Endothelial cell (in vitro differentiated cells): Measurements from ENCODE around the gene MYBBP1A. TPM values are rescaled to one million over a fixed set of nuclear protein-coding genes. Genes with fewer than 3 reads are reported as not detected.

Experiments used
- DNase-seq: peaks from one replicate; pipeline ENCODE4 v3.0.0; 2021; ENCODE audit warnings: low spot score
- H3K27ac Mint-ChIP-seq: one replicate; pipeline ENCODE4 v1.8.0; 2021; ENCODE audit warnings: mixed read lengths, inconsistent platforms; ENCODE audit not compliant: unreplicated experiment
- H3K27me3 Mint-ChIP-seq: one replicate; pipeline ENCODE4 v1.8.0; 2021; ENCODE audit warnings: mild to moderate bottlenecking, moderate library complexity, mixed read lengths, inconsistent platforms; ENCODE audit not compliant: unreplicated experiment
- H3K36me3 Mint-ChIP-seq: one replicate; pipeline ENCODE4 v1.8.0; 2021; ENCODE audit warnings: mild to moderate bottlenecking, low read depth, mixed read lengths, inconsistent platforms; ENCODE audit not compliant: unreplicated experiment
- H3K4me1 Mint-ChIP-seq: one replicate; pipeline ENCODE4 v1.8.0; 2021; ENCODE audit warnings: mild to moderate bottlenecking, mixed read lengths, inconsistent platforms; ENCODE audit not compliant: unreplicated experiment
- H3K4me3 Mint-ChIP-seq: one replicate; pipeline ENCODE4 v1.8.0; 2021; ENCODE audit warnings: mild to moderate bottlenecking, mixed read lengths, inconsistent platforms; ENCODE audit not compliant: unreplicated experiment
- H3K9me3 Mint-ChIP-seq: one replicate; pipeline ENCODE4 v1.8.0; 2021; ENCODE audit warnings: mixed read lengths, inconsistent platforms; ENCODE audit not compliant: unreplicated experiment
- CTCF ChIP-seq: fragments of 200-600 bp; sonication (generic); IDR thresholded peaks from one replicate; pipeline ENCODE4 v1.5.0; 2021; ENCODE audit warnings: antibody characterized with exemption; ENCODE audit not compliant: unreplicated experiment
- total RNA-seq: library from RNA; stranded (reverse); fragmentation: NEBNext Ultra II Directional; extraction: Animal tissue kit (Norgen Biotek cat#: 25700); gene quantifications from one replicate; pipeline ENCODE4 v1.2.1, GENCODE V29; 2021; ENCODE audit not compliant: unreplicated experiment

The MYBBP1A gene
- total RNA-seq, 1 donor from 2014 or later = 32.4 TPM

GRCh38 chr17:4555873-4556759 is 932 bp upstream of the MYBBP1A start:
- H3K27me3 Mint-ChIP-seq = peaks cover 10% of the 10 kb centered on the region
- H3K4me3 Mint-ChIP-seq = peak overlapping the region; percentile 89
- no peak for TF ChIP-seq CTCF
- H3K9me3 Mint-ChIP-seq = no peaks in the 10 kb centered on the region
- peaks cover under 1% of the 10 kb centered on the region for H3K36me3 Mint-ChIP-seq
- peaks cover 26% of the 10 kb centered on the region for H3K4me1 Mint-ChIP-seq
- DNase-seq = peak; percentile 8
- H3K27ac Mint-ChIP-seq = peak overlapping the region; percentile 85

- peak overlapping the region; percentile 89 for H3K4me3 Mint-ChIP-seq
Observed at GRCh38 chr17:4554441-4554996, 665 bp downstream of the MYBBP1A start.

GRCh38 chr17:4553669-4554068 is 1.5 kb downstream of the MYBBP1A start:
- H3K27ac Mint-ChIP-seq = no peak overlapping the region
- H3K4me3 Mint-ChIP-seq = peak overlapping the region; percentile 56
- no peaks in the 10 kb centered on the region for H3K9me3 Mint-ChIP-seq
- DNase-seq = no peak
- H3K27me3 Mint-ChIP-seq = peaks cover 10% of the 10 kb centered on the region
- H3K4me1 Mint-ChIP-seq = peaks cover 28% of the 10 kb centered on the region
- no peak for TF ChIP-seq CTCF
- peaks cover 4% of the 10 kb centered on the region for H3K36me3 Mint-ChIP-seq

More at GRCh38 chr17:4554441-4554996, 665 bp downstream of the MYBBP1A start:
- TF ChIP-seq CTCF = no peak
- Mint-ChIP-seq H3K27me3 (peaks cover 10% of the 10 kb centered on the region), H3K9me3 (no peaks in the 10 kb centered on the region), H3K36me3 (peaks cover 4% of the 10 kb centered on the region), H3K4me1 (peaks cover 28% of the 10 kb centered on the region), H3K27ac (no peak overlapping the region)
- DNase-seq = peak; percentile 11

GRCh38 chr17:4551796-4552525 is 3.2 kb downstream of the MYBBP1A start:
- peaks cover 28% of the 10 kb centered on the region for H3K4me1 Mint-ChIP-seq
- H3K9me3 Mint-ChIP-seq = no peaks in the 10 kb centered on the region
- peaks cover 16% of the 10 kb centered on the region for H3K27me3 Mint-ChIP-seq
- H3K36me3 Mint-ChIP-seq = peaks cover 4% of the 10 kb centered on the region
- TF ChIP-seq CTCF = no peak
- no peak for DNase-seq
- H3K27ac Mint-ChIP-seq = no peak overlapping the region
- no peak overlapping the region for H3K4me3 Mint-ChIP-seq
